SH-SY5Y (cell line): ENCODE data around the gene MIEF1.

Source experiments
- GATA2 ChIP-seq: IDR thresholded peaks from 2 replicates; pipeline ENCODE4 v1.6.1; 2011; ENCODE audit warnings: mild to moderate bottlenecking, low read depth, low read length
- GATA3 ChIP-seq: IDR thresholded peaks from 2 replicates; pipeline ENCODE4 v1.6.1; 2011; ENCODE audit warnings: low read depth, mild to moderate bottlenecking, low read length, moderate library complexity

- TF ChIP-seq GATA2: no peak
- no peak for TF ChIP-seq GATA3
These were observed 6.3 kb downstream of the MIEF1 start for GRCh38 chr22:39508393-39508792.
